Lower lobe of right lung (tissue), 2 donors: ENCODE results near the gene SRPRB. TPM values are rescaled to one million over a fixed set of nuclear protein-coding genes. Genes with fewer than 3 reads are reported as not detected.

Experiments
- ATAC-seq, 2 donors: fragments of 200-7000 bp; cut with Tn5 transposase; one replicate each; pipeline ENCODE4 v1.9.1; 2020 to 2022; ENCODE audit warnings: mild to moderate bottlenecking in 2 of 2, moderate library complexity in 2 of 2
- DNase-seq: peaks from one replicate; pipeline ENCODE4 v3.0.0-alpha.2; 2020
- H3K27ac ChIP-seq: fragments of 200-600 bp; one replicate; pipeline ENCODE4 v1.8.0; 2022
- H3K27me3 ChIP-seq: fragments of 200-600 bp; one replicate; pipeline ENCODE4 v1.8.0; 2022; ENCODE audit warnings: low read depth
- H3K36me3 ChIP-seq: fragments of 200-600 bp; one replicate; pipeline ENCODE4 v1.8.0; 2022; ENCODE audit warnings: mild to moderate bottlenecking
- H3K4me1 ChIP-seq: fragments of 200-600 bp; one replicate; pipeline ENCODE4 v1.8.0; 2022
- H3K4me3 ChIP-seq: fragments of 200-600 bp; one replicate; pipeline ENCODE4 v1.8.0; 2022; ENCODE audit warnings: mild to moderate bottlenecking
- H3K9me3 ChIP-seq: fragments of 200-600 bp; one replicate; pipeline ENCODE4 v1.8.0; 2022
- intact Hi-C: fragments of 100-400 bp; cut with DNase I; formaldehyde crosslinking; loops from one replicate; pipeline ENCODE4 v1.11.0; 2022
- total RNA-seq: library from RNA; stranded (reverse); fragmentation: NEBNext Ultra II Directional; extraction: Animal tissue kit (Norgen Biotek cat#: 25700); gene quantifications from one replicate; pipeline ENCODE4 v1.2.1, GENCODE V29; 2021
- TF ChIP-seq, protein P1 (sequence below): fragments of 200-600 bp; IDR thresholded peaks from one replicate; pipeline ENCODE4 v1.8.0; 2022; ENCODE audit warnings: antibody characterized with exemption, mild to moderate bottlenecking
- donor health status: DM: no; HTN: yes; CAD: no; lungs with severe emphysema.

SRPRB gene
- total RNA-seq, 1 donor from 2014 or later, result 43.3 TPM

DNA sequence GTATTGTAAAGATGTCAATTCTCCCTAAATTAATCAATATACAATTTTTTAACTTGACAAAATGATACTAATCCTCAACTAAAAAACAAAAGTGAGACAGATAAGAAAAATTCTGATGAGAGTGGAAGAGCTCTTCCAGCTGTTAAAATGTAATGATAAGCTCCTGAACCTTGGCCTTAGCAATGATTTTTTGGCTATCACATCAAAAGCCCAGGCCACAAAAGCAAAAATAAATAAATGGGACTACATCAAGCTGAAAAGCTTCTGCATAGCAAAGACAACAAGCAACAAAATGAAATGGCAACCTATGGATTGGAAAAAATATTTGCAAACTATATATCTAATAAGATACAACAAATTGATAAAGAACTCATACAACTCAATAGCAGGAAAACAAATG lies 24.0 kb upstream of the SRPRB start:
- ATAC-seq, result no peak
- no peaks in the 10 kb centered on the region for H3K4me1 ChIP-seq
- peaks cover 22% of the 10 kb centered on the region for H3K27me3 ChIP-seq
- no peaks in the 10 kb centered on the region for H3K9me3 ChIP-seq
- no peaks in the 10 kb centered on the region for H3K36me3 ChIP-seq
- DNase-seq, result no peak
- intact Hi-C loops, result no loop called here
- TF ChIP-seq, protein P1, sequence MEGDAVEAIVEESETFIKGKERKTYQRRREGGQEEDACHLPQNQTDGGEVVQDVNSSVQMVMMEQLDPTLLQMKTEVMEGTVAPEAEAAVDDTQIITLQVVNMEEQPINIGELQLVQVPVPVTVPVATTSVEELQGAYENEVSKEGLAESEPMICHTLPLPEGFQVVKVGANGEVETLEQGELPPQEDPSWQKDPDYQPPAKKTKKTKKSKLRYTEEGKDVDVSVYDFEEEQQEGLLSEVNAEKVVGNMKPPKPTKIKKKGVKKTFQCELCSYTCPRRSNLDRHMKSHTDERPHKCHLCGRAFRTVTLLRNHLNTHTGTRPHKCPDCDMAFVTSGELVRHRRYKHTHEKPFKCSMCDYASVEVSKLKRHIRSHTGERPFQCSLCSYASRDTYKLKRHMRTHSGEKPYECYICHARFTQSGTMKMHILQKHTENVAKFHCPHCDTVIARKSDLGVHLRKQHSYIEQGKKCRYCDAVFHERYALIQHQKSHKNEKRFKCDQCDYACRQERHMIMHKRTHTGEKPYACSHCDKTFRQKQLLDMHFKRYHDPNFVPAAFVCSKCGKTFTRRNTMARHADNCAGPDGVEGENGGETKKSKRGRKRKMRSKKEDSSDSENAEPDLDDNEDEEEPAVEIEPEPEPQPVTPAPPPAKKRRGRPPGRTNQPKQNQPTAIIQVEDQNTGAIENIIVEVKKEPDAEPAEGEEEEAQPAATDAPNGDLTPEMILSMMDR, result no peak
- H3K4me3 ChIP-seq, result no peak overlapping the region
- no peak overlapping the region for H3K27ac ChIP-seq

DNA sequence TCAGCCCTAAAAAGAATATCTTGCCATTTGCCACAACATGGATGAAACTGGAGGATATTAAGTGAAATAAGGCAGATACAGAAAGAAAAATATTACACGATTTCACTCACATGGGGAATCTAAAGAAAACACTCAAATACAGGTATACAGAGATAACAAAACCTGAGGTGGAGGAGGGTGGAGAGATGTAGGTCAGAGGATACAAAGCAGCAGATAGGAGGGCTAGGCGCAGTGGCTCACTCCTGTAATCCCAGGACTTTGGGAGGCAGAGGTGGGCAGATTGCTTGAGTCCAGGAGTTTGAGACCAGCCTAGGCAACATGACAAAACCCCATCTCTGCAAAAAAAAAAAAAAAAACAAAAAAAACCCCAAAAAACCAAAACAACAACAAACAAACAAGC lies 23.2 kb upstream of the SRPRB start:
- no peaks in the 10 kb centered on the region for H3K36me3 ChIP-seq
- no peaks in the 10 kb centered on the region for H3K9me3 ChIP-seq
- intact Hi-C loops, result no loop called here
- H3K4me1 ChIP-seq, result no peaks in the 10 kb centered on the region
- DNase-seq, result no peak
- TF ChIP-seq, protein P1, result no peak
- no peak for ATAC-seq
- H3K27me3 ChIP-seq, result peaks cover 22% of the 10 kb centered on the region
- H3K4me3 ChIP-seq, result no peak overlapping the region
- no peak overlapping the region for H3K27ac ChIP-seq

DNA sequence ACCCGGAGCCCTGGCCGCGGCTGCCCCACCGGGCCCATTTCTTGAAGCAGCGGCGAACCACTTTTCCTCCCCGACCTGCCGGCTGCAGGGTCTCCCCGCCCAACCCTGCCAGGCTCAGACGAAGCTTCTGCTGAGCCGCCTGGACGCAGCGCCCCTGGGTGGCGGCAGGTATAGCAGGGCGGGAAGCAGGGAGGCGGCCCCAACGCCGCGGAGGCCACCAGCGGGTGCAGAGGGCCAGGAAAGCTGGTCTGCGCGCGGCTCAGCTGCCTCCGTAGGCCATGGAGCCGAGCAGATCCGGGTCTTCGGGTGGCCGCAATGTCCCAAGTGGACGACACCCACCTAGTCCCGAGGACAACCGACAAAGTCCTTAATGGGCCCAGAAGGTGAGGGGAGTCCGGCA lies 21.9 kb upstream of the SRPRB start:
- DNase-seq, result no peak
- Histone ChIP-seq H3K4me3 (no peak overlapping the region), H3K27ac (no peak overlapping the region), H3K36me3 (no peaks in the 10 kb centered on the region), H3K4me1 (no peaks in the 10 kb centered on the region), H3K27me3 (peaks cover 22% of the 10 kb centered on the region), H3K9me3 (no peaks in the 10 kb centered on the region)
- TF ChIP-seq, protein P1, result no peak
- no peak for ATAC-seq
- intact Hi-C loops, result no loop called here

DNA sequence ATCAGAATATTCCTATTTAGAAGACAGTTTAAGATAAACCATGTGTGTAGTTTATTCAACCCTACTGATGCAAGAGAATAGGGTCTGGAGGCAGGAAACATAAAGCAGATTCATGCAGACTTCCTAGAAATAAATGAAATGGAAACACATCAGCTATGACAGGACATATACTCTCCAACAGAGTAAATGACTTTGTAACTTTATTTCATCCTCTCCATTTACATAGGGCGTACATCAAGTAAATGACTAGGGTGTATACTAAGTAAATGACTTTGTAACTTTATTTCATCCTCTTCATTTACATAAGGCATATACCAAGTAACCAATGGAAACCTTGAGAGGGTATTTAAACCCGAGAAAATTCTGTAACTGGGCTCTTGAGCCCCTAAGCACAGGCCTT lies 17.6 kb upstream of the SRPRB start:
- no peak overlapping the region for H3K27ac ChIP-seq
- H3K9me3 ChIP-seq, result peaks cover 7% of the 10 kb centered on the region
- H3K36me3 ChIP-seq, result no peaks in the 10 kb centered on the region
- no peak overlapping the region for H3K4me3 ChIP-seq
- no peaks in the 10 kb centered on the region for H3K4me1 ChIP-seq
- no peak for DNase-seq
- intact Hi-C loops, result no loop called here
- TF ChIP-seq, protein P1, result no peak
- no peak for ATAC-seq
- peaks cover 12% of the 10 kb centered on the region for H3K27me3 ChIP-seq

DNA sequence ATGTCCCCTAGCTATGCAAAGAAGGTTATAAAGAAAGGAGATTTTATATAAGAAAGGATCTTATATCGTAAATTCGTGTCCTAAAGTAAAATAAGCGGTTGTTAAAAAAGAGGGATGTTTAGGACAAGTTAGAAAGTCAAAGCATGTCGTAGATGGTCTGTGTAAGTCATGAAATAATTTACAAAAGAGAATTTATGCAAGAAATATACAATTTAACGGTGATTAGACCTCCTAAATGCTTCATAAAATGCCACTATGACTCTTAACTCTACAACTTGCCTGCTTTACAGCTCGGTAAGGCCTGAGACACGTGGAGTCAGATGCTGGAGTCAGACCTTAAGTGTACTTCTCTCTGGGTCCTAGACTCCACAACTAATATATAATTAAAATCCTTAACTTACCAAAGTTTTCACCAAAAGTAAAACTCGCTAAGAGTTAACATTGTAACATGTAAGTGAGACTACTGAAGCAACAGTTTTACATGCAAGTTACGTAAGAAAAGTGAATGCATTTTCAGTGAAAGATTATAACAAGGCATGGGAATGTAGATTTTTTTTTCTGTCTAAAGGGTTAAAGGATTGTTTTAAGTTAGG lies 13.3 kb upstream of the SRPRB start:
- no peak for ATAC-seq
- H3K4me3 ChIP-seq, result no peak overlapping the region
- H3K36me3 ChIP-seq, result no peaks in the 10 kb centered on the region
- no peak overlapping the region for H3K27ac ChIP-seq
- TF ChIP-seq, protein P1, result no peak
- H3K27me3 ChIP-seq, result no peaks in the 10 kb centered on the region
- peaks cover 7% of the 10 kb centered on the region for H3K9me3 ChIP-seq
- intact Hi-C loops, result no loop called here
- no peaks in the 10 kb centered on the region for H3K4me1 ChIP-seq
- DNase-seq, result no peak
